HepG2 (cell line): ENCODE measurements around the gene MILR1. TPM values are rescaled to one million over a fixed set of nuclear protein-coding genes. Genes with fewer than 3 reads are reported as not detected.

Experiments used
- ADNP ChIP-seq: sonication (generic); formaldehyde crosslinking; IDR thresholded peaks from 2 replicates; pipeline ENCODE4 v1.4.0; 2020; ENCODE audit warnings: missing genetic modification reagents
- ATF4 ChIP-seq, 2 experiments: fragments of 450-650 bp in 1 of 2; sonication (generic) in 1 of 2; formaldehyde crosslinking; IDR thresholded peaks; 2 replicates each; pipeline versions ENCODE4 v1.5.0 to v1.8.0; 2020 to 2022; ENCODE audit warnings: mild to moderate bottlenecking in 1 of 2, missing genetic modification reagents in 1 of 2
- NFATC3 ChIP-seq: sonication (generic); formaldehyde crosslinking; IDR thresholded peaks from 2 replicates; pipeline ENCODE4 v1.5.1; 2020; ENCODE audit warnings: mild to moderate bottlenecking, missing genetic modification reagents
- NFKBIZ ChIP-seq: IDR thresholded peaks from 2 replicates; pipeline ENCODE4 v1.6.1; 2018; ENCODE audit warnings: missing genetic modification reagents, missing compliant biosample characterization
- NR2F2 ChIP-seq: IDR thresholded peaks from 2 replicates; pipeline ENCODE4 v1.6.1; 2012; ENCODE audit warnings: low read depth, inconsistent platforms, borderline replicate concordance
- PHF20 ChIP-seq: sonication (generic); formaldehyde crosslinking; IDR thresholded peaks from 2 replicates; pipeline ENCODE4 v1.5.0; 2020; ENCODE audit warnings: mild to moderate bottlenecking, missing genetic modification reagents
- POLR2A ChIP-seq, 2 experiments: IDR thresholded peaks; 2 replicates each; pipeline ENCODE4 v1.6.1; 2011; ENCODE audit warnings: low read depth in 2 of 2, low read length in 2 of 2, mild to moderate bottlenecking in 1 of 2, moderate library complexity in 1 of 2; ENCODE audit not compliant: insufficient read depth in 1 of 2
- POLR2AphosphoS5 ChIP-seq: IDR thresholded peaks from 2 replicates; pipeline ENCODE4 v1.6.1; 2012; ENCODE audit warnings: low read depth, low read length
- POLR2G ChIP-seq: fragments of 200-400 bp; formaldehyde crosslinking; IDR thresholded peaks from 2 replicates; pipeline ENCODE4 v1.6.1; 2018; ENCODE audit warnings: mild to moderate bottlenecking, low read depth, low read length, moderate library complexity
- PREB ChIP-seq: sonication (generic); formaldehyde crosslinking; IDR thresholded peaks from 2 replicates; pipeline ENCODE4 v1.4.0; 2020; ENCODE audit warnings: missing genetic modification reagents
- TRIM24 ChIP-seq: sonication (generic); formaldehyde crosslinking; IDR thresholded peaks from 2 replicates; pipeline ENCODE4 v1.8.0; 2022; ENCODE audit warnings: mild to moderate bottlenecking, missing genetic modification reagents
- ZBTB49 ChIP-seq: sonication (generic); formaldehyde crosslinking; IDR thresholded peaks from 2 replicates; pipeline ENCODE4 v1.4.0; 2020; ENCODE audit warnings: missing genetic modification reagents, borderline replicate concordance
- ZNF318 ChIP-seq: sonication (generic); formaldehyde crosslinking; IDR thresholded peaks from 2 replicates; pipeline ENCODE4 v1.4.0; 2020; ENCODE audit warnings: mild to moderate bottlenecking, missing genetic modification reagents
- ZNF350 ChIP-seq: sonication (generic); formaldehyde crosslinking; IDR thresholded peaks from 2 replicates; pipeline ENCODE4 v1.4.0; 2020; ENCODE audit warnings: mild to moderate bottlenecking, low read depth, missing genetic modification reagents, borderline replicate concordance
- ZNF543 ChIP-seq: sonication (generic); formaldehyde crosslinking; IDR thresholded peaks from 2 replicates; pipeline ENCODE4 v1.4.0; 2020; ENCODE audit warnings: mild to moderate bottlenecking, missing genetic modification reagents
- ZNF550 ChIP-seq: sonication (generic); formaldehyde crosslinking; IDR thresholded peaks from 2 replicates; pipeline ENCODE4 v1.4.0; 2020; ENCODE audit warnings: mild to moderate bottlenecking, missing genetic modification reagents, borderline replicate concordance
- ZNF790 ChIP-seq: sonication (generic); formaldehyde crosslinking; IDR thresholded peaks from 2 replicates; pipeline ENCODE4 v1.8.0; 2022; ENCODE audit warnings: missing genetic modification reagents, mild to moderate bottlenecking, borderline replicate concordance
- polyA plus RNA-seq, 8 experiments: library from polyadenylated mRNA; depleted of rRNA in 3 of 8; stranded (reverse) in 7 of 8; unstranded in 1 of 8; fragments of >200 nt; fragmentation: Illumina TruSeq in 4 of 8; extraction: Trizol in 4 of 8; gene quantifications; 2 replicates each; pipeline versions ENCODE4 v1.2.1 to v1.2.3, GENCODE V29; 2011 to 2016; ENCODE audit warnings: low read depth in 4 of 8, missing spikeins in 1 of 8, mixed read lengths in 1 of 8; ENCODE audit not compliant: insufficient read depth in 1 of 8
- total RNA-seq, 5 experiments: library from RNA; depleted of rRNA; stranded (reverse); fragments of >200 nt; fragmentation: Illumina TruSeq; extraction: Trizol; gene quantifications; 2 replicates each; pipeline ENCODE4 v1.2.3, GENCODE V29; 2016; ENCODE audit warnings: low read depth in 1 of 5

The MILR1 gene
- total and polyA plus RNA-seq, 2 of the 13 experiments (the other 11 are each of a cell fraction or from before 2014, with no cell fraction given) = 0.27 to 1.7 TPM

- no peak for TF ChIP-seq ZNF318 (CRISPR knock-in tag)
- no peak for TF ChIP-seq NFATC3
- no peak for TF ChIP-seq NR2F2
- no peak for TF ChIP-seq ZNF790 (CRISPR knock-in tag)
- TF ChIP-seq PHF20 (CRISPR knock-in tag) = no peak
- no peak for TF ChIP-seq PREB (CRISPR knock-in tag)
- no peak for TF ChIP-seq TRIM24
- no peak for TF ChIP-seq ZBTB49 (CRISPR knock-in tag)
- no peak for TF ChIP-seq ZNF543 (CRISPR knock-in tag)
- no peak for TF ChIP-seq ADNP (CRISPR knock-in tag)
- TF ChIP-seq ZNF550 (CRISPR knock-in tag) = no peak
- TF ChIP-seq NFKBIZ (CRISPR knock-in tag) = no peak
- 0 out of 4 replicates have a peak, but pooled peaks of 1 of the 2 experiments have one; percentile 25 for TF ChIP-seq ATF4 (CRISPR knock-in tag; IDR thresholded peaks at IDR 0.05)
- peak; percentile 27 for TF ChIP-seq POLR2AphosphoS5
- peak in 1 of 2 experiments; percentile 81; a peak in 2 of 4 replicates for TF ChIP-seq POLR2A (IDR thresholded peaks at IDR 0.05; ENCODE audit: insufficient read depth in 1 of 2, low read depth in 2 of 2, low read length in 2 of 2)
- peak; percentile 57 for TF ChIP-seq POLR2G
- TF ChIP-seq ZNF350 (CRISPR knock-in tag) = no peak
These were observed 49.6 kb downstream of the MILR1 start (continued) for GRCh38 chr17:64498308-64499203.
